Left cardiac atrium (tissue), 4 donors: ENCODE results near the gene PPP5C. TPM values are rescaled to one million over a fixed set of nuclear protein-coding genes. Genes with fewer than 3 reads are reported as not detected.
"Not testable (repeated sequence)": the region's sequence is repeated elsewhere in the genome, so short reads cannot be mapped to it uniquely, and the experiment has no call there.

Experiments
- ATAC-seq, 2 donors: fragments of 200-7000 bp; cut with Tn5 transposase; one replicate each; pipeline ENCODE4 v1.9.1; 2020; ENCODE audit warnings: mild to moderate bottlenecking in 2 of 2, moderate library complexity in 2 of 2
- DNase-seq: peaks from one replicate; pipeline ENCODE4 v3.0.0-alpha.2; 2020
- intact Hi-C, 2 donors: fragments of 100-400 bp; cut with DNase I; formaldehyde crosslinking; loops; one replicate each; pipeline versions ENCODE4 v1.14.1 to v1.15.1; 2022 to 2023
- total RNA-seq, 2 donors: library from RNA; stranded (reverse); fragmentation: NEBNext Ultra II Directional; extraction: Animal tissue kit (Norgen Biotek cat#: 25700); gene quantifications; one replicate each; pipeline ENCODE4 v1.2.1, GENCODE V29; 2021
- donor health status: DM: no; HTN: yes; CAD: no.
- donor health status: DM: no; HTN: yes; CAD: no; lungs with severe emphysema.
- donor health status: DM: yes; HTN: yes; CAD: no.
- donor health status: Dilated cardiomyopathy.

PPP5C gene
- total RNA-seq, 2 donors from 2014 or later, result 60.5 to 75.1 TPM

GRCh38 chr19:46394402-46394797 is 47.5 kb downstream of the PPP5C start:
- intact Hi-C loops, result loop anchor here in 1 of 2 donors (2.0 kb wide), 1 partner anchor 118 kb away; no protein-coding TSS in a partner anchor
- DNase-seq, result no peak
- no peak for ATAC-seq

GRCh38 chr19:46397801-46398479 is 51.1 kb downstream of the PPP5C start:
- intact Hi-C loops, result loop anchor here in 1 of 2 donors (5.0 kb wide), 2 partner anchors 89 to 116 kb away; no protein-coding TSS in a partner anchor
- DNase-seq, ATAC-seq: not testable (repeated sequence)

GRCh38 chr19:46402725-46403124 is 55.8 kb downstream of the PPP5C start:
- intact Hi-C loops, result loop anchor here in 1 of 2 donors (2.0 kb wide), 1 partner anchor 84 kb away; no protein-coding TSS in a partner anchor
- ATAC-seq, result no peak
- no peak for DNase-seq

GRCh38 chr19:46404055-46404752 is 57.3 kb downstream of the PPP5C start:
- DNase-seq (no peak), ATAC-seq (peak; percentile 56 to 59)
- intact Hi-C loops, result no loop called here

- DNase-seq, result no peak
- ATAC-seq, result peak; percentile 9 to 31
- intact Hi-C loops, result no loop called here
Observed at GRCh38 chr19:46404753-46405468, 58.0 kb downstream of the PPP5C start.

GRCh38 chr19:46406976-46407375 is 60.1 kb downstream of the PPP5C start:
- ATAC-seq (no peak), DNase-seq (no peak)
- intact Hi-C loops, result no loop called here

- ATAC-seq, result peak; percentile 3 to 11
- DNase-seq, result no peak
- intact Hi-C loops, result no loop called here
Observed at GRCh38 chr19:46407856-46408663, 61.2 kb downstream of the PPP5C start.

GRCh38 chr19:46408664-46409039 is 61.8 kb downstream of the PPP5C start:
- DNase-seq (peak; percentile 76), ATAC-seq (peak; percentile 33 to 36)
- intact Hi-C loops, result no loop called here

GRCh38 chr19:46409191-46409590 is 62.3 kb downstream of the PPP5C start:
- intact Hi-C loops, result no loop called here
- DNase-seq (no peak), ATAC-seq (no peak)

GRCh38 chr19:46410205-46411087 is 63.6 kb downstream of the PPP5C start:
- DNase-seq, result no peak
- intact Hi-C loops, result no loop called here
- no peak for ATAC-seq

GRCh38 chr19:46411088-46411924 is 64.4 kb downstream of the PPP5C start:
- no peak for ATAC-seq
- no peak for DNase-seq
- intact Hi-C loops, result no loop called here

GRCh38 chr19:46411925-46412649 is 65.2 kb downstream of the PPP5C start:
- intact Hi-C loops, result no loop called here
- ATAC-seq, result no peak
- no peak for DNase-seq

GRCh38 chr19:46412650-46413261 is 65.9 kb downstream of the PPP5C start:
- ATAC-seq, result peak; percentile 2 to 5
- intact Hi-C loops, result no loop called here
- DNase-seq, result no peak

GRCh38 chr19:46413262-46414031 is 66.6 kb downstream of the PPP5C start, which contains the start of gene CCDC8:
CCDC8 (minus strand) TSS chr19:46413564; CDS start chr19:46412810, 754 bp downstream.
- ATAC-seq (peak; percentile 91 to 94), DNase-seq (peak; percentile 87)
- intact Hi-C loops, result no loop called here

- ATAC-seq, DNase-seq, intact Hi-C loops: not testable (repeated sequence)
Observed at GRCh38 chr19:46414899-46415298, 68.0 kb downstream of the PPP5C start.
